GM19468 (cell line): ENCODE results near the gene SMAD7.
"Not testable (repeated sequence)": the region's sequence is repeated elsewhere in the genome, so short reads cannot be mapped to it uniquely, and the experiment has no call there.

ENCODE experiments used
- ATAC-seq: cut with Tn5 transposase; IDR thresholded peaks from one replicate; pipeline ENCODE4 v1.9.1; 2021; ENCODE audit warnings: mild to moderate bottlenecking, moderate library complexity, moderate number of reproducible peaks; ENCODE audit not compliant: unreplicated experiment; ENCODE audit errors: extremely low read depth

Gene SMAD7

GRCh38 chr18:48871391-48872166 lies 79.2 kb downstream of the SMAD7 start:
- ATAC-seq = no peak

DNA sequence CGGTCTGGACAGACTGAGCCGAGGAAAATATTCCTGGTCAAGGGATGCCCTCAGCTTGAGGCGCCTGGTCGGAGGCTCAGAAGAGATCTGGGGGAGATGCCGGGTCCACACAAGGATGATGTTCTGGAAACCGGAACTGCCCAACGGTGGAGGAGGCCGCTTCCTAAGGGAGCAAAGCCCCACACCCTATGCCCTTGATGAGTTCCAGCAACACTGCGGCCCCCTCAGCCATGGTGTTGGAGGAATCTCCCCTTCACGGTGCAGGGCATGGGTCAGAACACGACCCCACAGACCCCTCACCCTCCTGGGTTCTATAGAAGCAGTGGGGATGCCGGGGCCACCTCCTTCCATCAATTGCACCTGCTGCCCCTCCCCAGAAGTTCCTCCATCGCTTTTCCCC lies 79.8 kb downstream of the SMAD7 start:
- ATAC-seq = not testable (repeated sequence)
